HUES6 (cell line): ENCODE results near the gene DAPK3.
"Not testable (repeated sequence)": the region's sequence is repeated elsewhere in the genome, so short reads cannot be mapped to it uniquely, and the experiment has no call there.

Source experiments
- H3K27ac ChIP-seq: 2 replicates; pipeline ENCODE4 v1.7.0; 2013; ENCODE audit warnings: low read depth, mild to moderate bottlenecking, low read length, inconsistent platforms
- H3K27me3 ChIP-seq: 2 replicates; pipeline ENCODE4 v1.6.1; 2013; ENCODE audit warnings: low read length; ENCODE audit not compliant: control insufficient read depth, insufficient read depth
- H3K36me3 ChIP-seq: 2 replicates; pipeline ENCODE4 v1.6.1; 2013; ENCODE audit warnings: low read length; ENCODE audit not compliant: control insufficient read depth, insufficient read depth
- H3K4me1 ChIP-seq: 2 replicates; pipeline ENCODE4 v1.6.1; 2013; ENCODE audit warnings: low read length; ENCODE audit not compliant: control insufficient read depth, insufficient read depth
- H3K4me3 ChIP-seq: 2 replicates; pipeline ENCODE4 v1.5.1; 2013; ENCODE audit warnings: low read depth, low read length
- H3K9ac ChIP-seq: one replicate; pipeline ENCODE4 v1.6.1; 2013; ENCODE audit warnings: mild to moderate bottlenecking, low read length
- H3K9me3 ChIP-seq: 2 replicates; pipeline ENCODE4 v1.6.1; 2013; ENCODE audit warnings: low read depth, low read length; ENCODE audit not compliant: control insufficient read depth, insufficient read depth

The DAPK3 gene

GRCh38 chr19:3947316-3947933 lies 23.5 kb downstream of the DAPK3 start:
- H3K9ac ChIP-seq, H3K27me3 ChIP-seq, H3K4me3 ChIP-seq, H3K4me1 ChIP-seq, H3K9me3 ChIP-seq, H3K27ac ChIP-seq: not testable (repeated sequence)
- H3K36me3 ChIP-seq = peaks cover 21% of the 10 kb centered on the region

GRCh38 chr19:3945838-3946237 lies 25.1 kb downstream of the DAPK3 start:
- no peaks in the 10 kb centered on the region for H3K27me3 ChIP-seq
- no peak overlapping the region for H3K4me3 ChIP-seq
- peaks cover 30% of the 10 kb centered on the region for H3K36me3 ChIP-seq
- H3K9ac ChIP-seq = no peak overlapping the region
- no peaks in the 10 kb centered on the region; the same call in 1 of the 2 replicates for H3K4me1 ChIP-seq
- no peaks in the 10 kb centered on the region for H3K9me3 ChIP-seq
- H3K27ac ChIP-seq = no peak overlapping the region

- Histone ChIP-seq H3K9ac (no peak overlapping the region), H3K27ac (no peak overlapping the region), H3K27me3 (no peaks in the 10 kb centered on the region), H3K4me1 (no peaks in the 10 kb centered on the region), H3K4me3 (no peak overlapping the region), H3K36me3 (peaks cover 36% of the 10 kb centered on the region), H3K9me3 (no peaks in the 10 kb centered on the region)
Measured at GRCh38 chr19:3944018-3944721, 26.7 kb downstream of the DAPK3 start.

GRCh38 chr19:3942790-3943409 lies 28.0 kb downstream of the DAPK3 start:
- H3K27me3 ChIP-seq = no peaks in the 10 kb centered on the region
- no peak overlapping the region for H3K27ac ChIP-seq
- H3K4me1 ChIP-seq = no peaks in the 10 kb centered on the region
- H3K9me3 ChIP-seq = no peaks in the 10 kb centered on the region
- H3K9ac ChIP-seq = no peak overlapping the region
- peaks cover 40% of the 10 kb centered on the region for H3K36me3 ChIP-seq
- no peak overlapping the region for H3K4me3 ChIP-seq

GRCh38 chr19:3938300-3938950 lies 32.5 kb downstream of the DAPK3 start:
- not testable (repeated sequence) for H3K27ac ChIP-seq, H3K4me3 ChIP-seq, H3K9ac ChIP-seq, H3K27me3 ChIP-seq, H3K4me1 ChIP-seq, H3K9me3 ChIP-seq
- H3K36me3 ChIP-seq = peaks cover 31% of the 10 kb centered on the region

GRCh38 chr19:3936506-3937442 lies 34.1 kb downstream of the DAPK3 start:
- no peak overlapping the region for H3K9ac ChIP-seq
- no peak overlapping the region for H3K4me3 ChIP-seq
- H3K27ac ChIP-seq = no peak overlapping the region
- peaks cover 9% of the 10 kb centered on the region; the same call in 1 of the 2 replicates for H3K27me3 ChIP-seq
- peaks cover 19% of the 10 kb centered on the region; the same call in 1 of the 2 replicates for H3K36me3 ChIP-seq
- H3K4me1 ChIP-seq = no peaks in the 10 kb centered on the region
- no peaks in the 10 kb centered on the region for H3K9me3 ChIP-seq

GRCh38 chr19:3932931-3933810 lies 37.7 kb downstream of the DAPK3 start, which contains the start of gene NMRK2:
TSS of gene NMRK2 (plus strand) at chr19:3933069. CDS start at chr19:3933672, 603 bp downstream.
- H3K4me1 ChIP-seq = no peaks in the 10 kb centered on the region
- peak within 1 kb of the TSS; percentile 74 for H3K4me3 ChIP-seq
- H3K36me3 ChIP-seq = peaks cover 7% of the 10 kb centered on the region; the same call in 1 of the 2 replicates
- H3K27ac ChIP-seq = peak within 1 kb of the TSS; percentile 75
- H3K27me3 ChIP-seq = peaks cover 9% of the 10 kb centered on the region; the same call in 1 of the 2 replicates
- H3K9me3 ChIP-seq = no peaks in the 10 kb centered on the region
- peak within 1 kb of the TSS; percentile 83 for H3K9ac ChIP-seq

GRCh38 chr19:3931041-3931440 lies 39.9 kb downstream of the DAPK3 start:
- no peaks in the 10 kb centered on the region for H3K4me1 ChIP-seq
- H3K27ac ChIP-seq = no peak overlapping the region
- no peak overlapping the region for H3K4me3 ChIP-seq
- peaks cover 9% of the 10 kb centered on the region; the same call in 1 of the 2 replicates for H3K27me3 ChIP-seq
- no peak overlapping the region for H3K9ac ChIP-seq
- no peaks in the 10 kb centered on the region for H3K36me3 ChIP-seq
- H3K9me3 ChIP-seq = no peaks in the 10 kb centered on the region

GRCh38 chr19:3923912-3924311 lies 47.0 kb downstream of the DAPK3 start:
- Histone ChIP-seq H3K27me3 (no peaks in the 10 kb centered on the region), H3K9ac (no peak overlapping the region), H3K27ac (no peak overlapping the region), H3K4me3 (no peak overlapping the region), H3K9me3 (peaks cover 12% of the 10 kb centered on the region), H3K36me3 (peaks cover 31% of the 10 kb centered on the region), H3K4me1 (no peaks in the 10 kb centered on the region)
